DND-41 (cell line): ENCODE data around the gene SPSB3.

Experiments
- ATAC-seq: fragments of 200-7000 bp; cut with Tn5 transposase; 3 replicates; pipeline ENCODE4 v1.9.1; 2021; ENCODE audit warnings: low read depth; ENCODE audit not compliant: insufficient read depth
- DNase-seq: peaks from one replicate; pipeline ENCODE4 v3.0.0-alpha.2; 2020
- H2AFZ ChIP-seq: 2 replicates; pipeline ENCODE4 v1.6.0; 2012; ENCODE audit warnings: low read depth, low read length
- H3K27ac ChIP-seq: 2 replicates; pipeline ENCODE4 v1.5.1; 2012; ENCODE audit warnings: low read length, inconsistent platforms
- H3K27me3 ChIP-seq: fragments of 200-600 bp; sonication (generic); 2 replicates; pipeline ENCODE4 v1.6.0; 2012; ENCODE audit warnings: low read length, mild to moderate bottlenecking, inconsistent platforms; ENCODE audit not compliant: insufficient read depth, poor library complexity
- H3K36me3 ChIP-seq: 2 replicates; pipeline ENCODE4 v1.5.1; 2012; ENCODE audit warnings: low read length, inconsistent platforms; ENCODE audit not compliant: insufficient read depth
- H3K4me1 ChIP-seq: 2 replicates; pipeline ENCODE4 v1.5.1; 2012; ENCODE audit warnings: mild to moderate bottlenecking, low read length; ENCODE audit not compliant: insufficient read depth
- H3K4me2 ChIP-seq: 2 replicates; pipeline ENCODE4 v1.6.0; 2012; ENCODE audit warnings: mild to moderate bottlenecking, moderate library complexity, low read length, inconsistent platforms; ENCODE audit not compliant: insufficient read depth
- H3K4me3 ChIP-seq, 2 experiments: fragments of 200-600 bp in 1 of 2; shearing (Covaris generic) in 1 of 2; 2 replicates each; pipeline ENCODE4 v1.5.1; 2012 to 2016; ENCODE audit warnings: inconsistent platforms in 2 of 2, low read length in 2 of 2, mild to moderate bottlenecking in 2 of 2, low read depth in 1 of 2, moderate library complexity in 1 of 2
- H3K79me2 ChIP-seq: 2 replicates; pipeline ENCODE4 v1.6.0; 2012; ENCODE audit warnings: low read length, inconsistent platforms; ENCODE audit not compliant: insufficient read depth
- H3K9ac ChIP-seq: 2 replicates; pipeline ENCODE4 v1.6.0; 2012; ENCODE audit warnings: low read depth, mild to moderate bottlenecking, inconsistent platforms, low read length, moderate library complexity
- H3K9me3 ChIP-seq: 2 replicates; pipeline ENCODE4 v1.5.1; 2012; ENCODE audit warnings: low read length, moderate library complexity, mild to moderate bottlenecking, inconsistent platforms; ENCODE audit not compliant: insufficient read depth, severe bottlenecking
- H4K20me1 ChIP-seq: 2 replicates; pipeline ENCODE4 v1.6.0; 2012; ENCODE audit warnings: low read length; ENCODE audit not compliant: insufficient read depth
- CTCF ChIP-seq: IDR thresholded peaks from 2 replicates; pipeline ENCODE4 v1.5.1; 2012; ENCODE audit warnings: borderline replicate concordance, low read length, moderate library complexity, mild to moderate bottlenecking; ENCODE audit not compliant: poor library complexity, severe bottlenecking; ENCODE audit errors: extremely low read depth
- EZH2 ChIP-seq: IDR thresholded peaks from 3 replicates; pipeline ENCODE4 v1.6.1; 2012; ENCODE audit warnings: borderline replicate concordance, low read depth, mild to moderate bottlenecking, moderate library complexity, low read length, inconsistent platforms; ENCODE audit not compliant: severe bottlenecking

SPSB3 gene

GRCh38 chr16:1790611-1791255 lies 8.4 kb upstream of the SPSB3 start:
- H3K27me3 ChIP-seq = no peaks in the 10 kb centered on the region
- H2AFZ ChIP-seq = no peak overlapping the region
- peaks cover 4% of the 10 kb centered on the region for H3K4me1 ChIP-seq
- H3K27ac ChIP-seq = no peak overlapping the region
- H4K20me1 ChIP-seq = peaks cover 57% of the 10 kb centered on the region
- TF ChIP-seq CTCF (no peak), EZH2 (no peak)
- H3K4me2 ChIP-seq = no peak overlapping the region
- no peak overlapping the region for H3K9ac ChIP-seq
- peaks cover 55% of the 10 kb centered on the region for H3K36me3 ChIP-seq
- H3K79me2 ChIP-seq = peaks cover 25% of the 10 kb centered on the region
- no peak overlapping the region for H3K4me3 ChIP-seq
- DNase-seq (no peak), ATAC-seq (no peak)
- H3K9me3 ChIP-seq = no peaks in the 10 kb centered on the region

- Histone ChIP-seq H3K27ac (no peak overlapping the region), H3K36me3 (peaks cover 60% of the 10 kb centered on the region), H3K4me1 (peaks cover 9% of the 10 kb centered on the region), H4K20me1 (peaks cover 62% of the 10 kb centered on the region), H3K4me2 (no peak overlapping the region), H2AFZ (no peak overlapping the region), H3K27me3 (no peaks in the 10 kb centered on the region), H3K9me3 (no peaks in the 10 kb centered on the region), H3K4me3 (no peak overlapping the region), H3K9ac (no peak overlapping the region), H3K79me2 (peaks cover 30% of the 10 kb centered on the region)
- no peak for DNase-seq
- TF ChIP-seq EZH2 = no peak
- TF ChIP-seq CTCF = no peak
- ATAC-seq = no peak
Observed at GRCh38 chr16:1790261-1790610, 7.9 kb upstream of the SPSB3 start.

- Histone ChIP-seq H3K27me3 (no peaks in the 10 kb centered on the region), H3K4me2 (no peak overlapping the region), H3K79me2 (peaks cover 36% of the 10 kb centered on the region), H3K4me1 (peaks cover 15% of the 10 kb centered on the region), H3K9me3 (no peaks in the 10 kb centered on the region), H3K27ac (no peak overlapping the region), H3K9ac (no peak overlapping the region), H3K4me3 (no peak overlapping the region), H2AFZ (no peak overlapping the region), H4K20me1 (peaks cover 67% of the 10 kb centered on the region), H3K36me3 (peaks cover 63% of the 10 kb centered on the region)
- TF ChIP-seq EZH2 (no peak), CTCF (no peak)
- ATAC-seq (no peak), DNase-seq (peak; percentile 5)
Observed at GRCh38 chr16:1789643-1790045, 7.3 kb upstream of the SPSB3 start.
